ENCODE results near the gene MMP14.

The MMP14 gene

GRCh38 chr14:22884738-22885523 lies 48.5 kb downstream of the MMP14 start:
- no peak for DNase-seq (ENCODE audit: low spot score)

- no peak for DNase-seq (ENCODE audit: low spot score)
Measured at GRCh38 chr14:22885975-22886374, 49.6 kb downstream of the MMP14 start.

- DNase-seq (ENCODE audit: low spot score): peak; percentile 89
Measured at GRCh38 chr14:22886500-22887259, 50.3 kb downstream of the MMP14 start.

DNA sequence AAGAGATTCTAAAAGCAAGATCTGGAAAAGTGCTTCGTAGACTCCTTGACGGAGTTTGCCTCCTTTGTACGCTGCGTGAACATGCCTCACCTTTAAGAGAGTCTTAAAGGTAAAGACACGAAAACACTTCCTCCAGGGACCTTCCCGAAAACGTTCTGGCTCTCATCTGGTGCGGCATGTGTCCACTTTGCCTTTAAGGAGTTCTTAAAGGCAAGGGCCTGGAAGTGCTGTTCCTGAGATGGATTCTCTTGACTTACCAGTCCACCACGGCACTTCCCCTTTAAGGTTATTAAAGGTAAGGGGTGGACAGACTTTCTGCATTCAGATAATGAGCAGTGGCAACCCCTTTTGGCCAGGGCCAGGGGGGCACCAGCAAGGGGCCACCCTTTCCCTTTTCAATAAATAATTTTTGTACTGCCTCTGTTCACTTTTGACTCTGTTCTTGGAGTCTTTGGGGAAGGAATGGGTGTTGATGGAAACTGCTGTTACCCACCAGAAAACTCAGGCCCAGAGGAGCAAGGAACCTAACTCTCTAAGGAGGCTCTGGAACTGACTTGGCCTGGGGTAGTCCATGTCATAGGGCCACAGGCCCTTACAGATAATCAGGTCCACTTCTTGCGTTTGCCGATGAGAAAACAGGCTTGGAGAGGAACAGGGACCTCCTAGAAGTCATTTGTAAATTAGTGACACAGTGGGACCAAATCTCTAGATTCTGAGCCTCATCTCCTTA lies 51.0 kb downstream of the MMP14 start:
- DNase-seq (ENCODE audit: low spot score): peak; percentile 84

- DNase-seq (ENCODE audit: low spot score): peak; percentile 94
Measured at GRCh38 chr14:22887990-22888378, 51.6 kb downstream of the MMP14 start.

DNA sequence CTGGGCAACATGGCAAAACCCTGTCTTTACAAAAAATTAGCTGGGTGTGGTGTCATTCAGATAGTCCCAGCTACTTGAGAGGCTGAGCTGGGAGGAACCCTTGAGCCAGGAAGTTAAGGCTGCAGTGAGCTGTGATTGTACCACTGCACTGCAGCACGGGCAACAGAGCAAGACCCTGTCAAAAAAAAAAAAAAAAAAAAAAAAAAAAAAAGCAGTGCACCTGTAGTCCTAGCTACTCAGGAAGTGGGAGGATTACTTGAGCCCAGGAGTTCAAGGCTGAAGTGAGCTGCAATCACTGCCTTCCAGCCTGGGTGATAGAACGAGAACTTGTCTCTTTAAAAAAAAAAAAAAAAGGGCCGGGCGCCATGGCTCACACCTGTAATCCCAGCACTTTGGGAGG lies 52.3 kb downstream of the MMP14 start:
- peak; percentile 89 for DNase-seq (ENCODE audit: low spot score)

GRCh38 chr14:22890416-22890815 lies 54.0 kb downstream of the MMP14 start:
- peak; percentile 27 for DNase-seq (ENCODE audit: low spot score)

DNA sequence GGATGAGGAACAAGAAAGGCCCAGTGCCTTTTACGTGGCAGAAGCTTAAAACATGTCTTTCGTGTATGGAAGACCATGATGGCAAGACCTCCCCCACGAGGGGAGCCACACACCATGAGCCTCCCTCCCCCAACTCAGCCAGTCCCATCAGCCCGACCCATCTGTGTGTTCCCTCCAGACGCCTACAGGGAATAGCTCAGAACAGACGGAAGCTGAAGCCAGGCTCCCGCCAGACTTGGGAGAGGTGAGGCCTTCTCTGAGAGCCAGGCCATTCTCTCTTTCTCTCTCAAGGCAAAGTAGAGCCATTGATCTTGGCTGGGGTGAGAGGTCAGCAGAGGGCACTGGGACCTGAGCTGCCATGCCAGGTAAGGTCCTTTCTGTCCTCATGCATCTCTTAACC lies 56.1 kb downstream of the MMP14 start:
- no peak for DNase-seq (ENCODE audit: low spot score)

DNA sequence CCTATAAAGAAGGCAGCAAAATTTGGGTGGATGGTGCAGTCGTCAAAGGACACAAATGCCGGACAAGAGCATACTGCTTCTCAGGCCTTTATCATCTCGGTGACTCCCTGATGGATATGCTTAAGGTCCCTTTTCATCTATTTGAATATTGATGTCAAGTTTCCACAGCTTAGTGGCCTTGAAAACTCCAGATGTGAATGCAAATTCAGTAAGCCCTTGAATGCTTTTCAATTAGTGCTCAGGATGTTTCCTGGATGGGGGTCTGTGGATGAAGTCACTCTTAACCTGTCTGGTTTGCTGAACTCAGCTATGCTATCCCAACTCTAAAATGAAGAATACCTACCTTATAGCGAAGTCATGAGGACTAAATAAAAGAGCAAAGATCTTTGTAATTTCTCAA lies 57.3 kb downstream of the MMP14 start:
- DNase-seq (ENCODE audit: low spot score): peak; percentile 45

- DNase-seq (ENCODE audit: low spot score): no peak
Measured at GRCh38 chr14:22895402-22895801, 59.0 kb downstream of the MMP14 start.

GRCh38 chr14:22896356-22896755 lies 60.0 kb downstream of the MMP14 start:
- no peak for DNase-seq (ENCODE audit: low spot score)

GRCh38 chr14:22896760-22897159 lies 60.4 kb downstream of the MMP14 start:
- DNase-seq (ENCODE audit: low spot score): no peak

GRCh38 chr14:22897357-22897756 lies 61.0 kb downstream of the MMP14 start:
- no peak for DNase-seq (ENCODE audit: low spot score)

All from NAMALWA (cell line).